ENCODE results near the gene ETS1. TPM values are rescaled to one million over a fixed set of nuclear protein-coding genes. Genes with fewer than 3 reads are reported as not detected.

ETS1 gene
- total and polyA plus RNA-seq, 4 donors: 20.7 to 154 (median 78.7) TPM

DNA sequence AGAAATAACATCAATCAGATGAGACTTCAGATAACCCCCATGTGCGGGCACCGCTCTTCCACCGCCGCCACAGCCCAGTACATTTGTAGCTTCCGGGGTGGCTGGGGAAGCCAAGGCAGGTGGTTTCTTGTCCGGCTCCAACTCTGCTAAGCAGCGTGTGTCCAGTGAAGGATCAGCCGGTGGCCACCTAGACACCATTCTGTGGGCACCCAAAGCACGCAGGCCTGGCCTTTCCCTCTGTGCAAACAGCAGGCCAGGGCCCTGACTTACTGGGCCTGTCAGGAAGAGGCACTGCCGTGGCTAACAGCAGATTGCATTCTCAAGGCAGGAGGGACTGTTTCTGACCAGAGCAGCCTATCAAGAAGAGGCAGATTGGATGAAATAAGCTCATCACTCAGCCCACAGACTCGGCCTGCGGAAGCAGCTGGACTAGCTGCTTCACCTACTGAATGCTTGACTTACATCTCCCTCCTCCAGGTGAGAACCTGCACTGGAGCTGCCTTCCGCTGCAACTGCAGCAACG is 74.8 kb downstream of the ETS1 start:
- H3K36me3 ChIP-seq (ENCODE audit: control insufficient read depth in 4 of 4, insufficient read depth in 4 of 4, low read length in 4 of 4): peaks cover 3 to 9% (median 6%) of the 10 kb centered on the region in 4 donors
- TF ChIP-seq, protein P1, sequence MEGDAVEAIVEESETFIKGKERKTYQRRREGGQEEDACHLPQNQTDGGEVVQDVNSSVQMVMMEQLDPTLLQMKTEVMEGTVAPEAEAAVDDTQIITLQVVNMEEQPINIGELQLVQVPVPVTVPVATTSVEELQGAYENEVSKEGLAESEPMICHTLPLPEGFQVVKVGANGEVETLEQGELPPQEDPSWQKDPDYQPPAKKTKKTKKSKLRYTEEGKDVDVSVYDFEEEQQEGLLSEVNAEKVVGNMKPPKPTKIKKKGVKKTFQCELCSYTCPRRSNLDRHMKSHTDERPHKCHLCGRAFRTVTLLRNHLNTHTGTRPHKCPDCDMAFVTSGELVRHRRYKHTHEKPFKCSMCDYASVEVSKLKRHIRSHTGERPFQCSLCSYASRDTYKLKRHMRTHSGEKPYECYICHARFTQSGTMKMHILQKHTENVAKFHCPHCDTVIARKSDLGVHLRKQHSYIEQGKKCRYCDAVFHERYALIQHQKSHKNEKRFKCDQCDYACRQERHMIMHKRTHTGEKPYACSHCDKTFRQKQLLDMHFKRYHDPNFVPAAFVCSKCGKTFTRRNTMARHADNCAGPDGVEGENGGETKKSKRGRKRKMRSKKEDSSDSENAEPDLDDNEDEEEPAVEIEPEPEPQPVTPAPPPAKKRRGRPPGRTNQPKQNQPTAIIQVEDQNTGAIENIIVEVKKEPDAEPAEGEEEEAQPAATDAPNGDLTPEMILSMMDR (IDR thresholded peaks at IDR 0.05; ENCODE audit: control extremely low read depth, extremely low read depth): no peak
- H3K9ac ChIP-seq (ENCODE audit: insufficient read depth in 1 of 2, low read length in 2 of 2): no peak overlapping the region
- DNase-seq: no peak
- H3K9me3 ChIP-seq (ENCODE audit: control insufficient read depth in 4 of 4, insufficient read depth in 3 of 4, low read length in 3 of 4): no peaks in the 10 kb centered on the region
- no peak for ATAC-seq (ENCODE audit: insufficient read depth, low FRiP score)
- WGBS, 2 donors: 57 to 69% methylated on average over 14 of the region's 14 CpGs
- H3K4me1 ChIP-seq (ENCODE audit: control insufficient read depth in 5 of 5, insufficient read depth in 5 of 5, low read length in 5 of 5): peaks cover 11 to 69% (median 24%) of the 10 kb centered on the region in 5 donors
- no peaks in the 10 kb centered on the region for H3K27me3 ChIP-seq (ENCODE audit: control insufficient read depth in 3 of 3, insufficient read depth in 3 of 3, low read length in 2 of 3)
- no peak overlapping the region for H3K4me3 ChIP-seq
- peak overlapping the region in 1 of 2 donors; percentile 26 for H3K27ac ChIP-seq (ENCODE audit: low read depth in 1 of 2, low read length in 1 of 2)

- no peak overlapping the region for H3K9ac ChIP-seq (ENCODE audit: insufficient read depth in 1 of 2, low read length in 2 of 2)
- H3K4me3 ChIP-seq: no peak overlapping the region
- 53 to 82% methylated on average over 4 of the region's 4 CpGs for WGBS, 2 donors
- no peak overlapping the region for H3K27ac ChIP-seq (ENCODE audit: low read depth in 1 of 2, low read length in 1 of 2)
- H3K4me1 ChIP-seq (ENCODE audit: control insufficient read depth in 5 of 5, insufficient read depth in 5 of 5, low read length in 5 of 5): peaks cover 16 to 62% (median 24%) of the 10 kb centered on the region in 5 donors
- no peaks in the 10 kb centered on the region for H3K9me3 ChIP-seq (ENCODE audit: control insufficient read depth in 4 of 4, insufficient read depth in 3 of 4, low read length in 3 of 4)
- TF ChIP-seq, protein P1 (IDR thresholded peaks at IDR 0.05; ENCODE audit: control extremely low read depth, extremely low read depth): no peak
- DNase-seq (no peak), ATAC-seq (ENCODE audit: insufficient read depth, low FRiP score) (no peak)
- H3K27me3 ChIP-seq (ENCODE audit: control insufficient read depth in 3 of 3, insufficient read depth in 3 of 3, low read length in 2 of 3): no peaks in the 10 kb centered on the region
- H3K36me3 ChIP-seq (ENCODE audit: control insufficient read depth in 4 of 4, insufficient read depth in 4 of 4, low read length in 4 of 4): peaks cover 3 to 9% (median 6%) of the 10 kb centered on the region in 4 donors
Measured at GRCh38 chr11:128511712-128512111, 75.6 kb downstream of the ETS1 start.

- Histone ChIP-seq H3K4me1 (ENCODE audit: control insufficient read depth in 5 of 5, insufficient read depth in 5 of 5, low read length in 5 of 5) (peaks cover 11 to 54% (median 29%) of the 10 kb centered on the region in 5 donors), H3K27me3 (ENCODE audit: control insufficient read depth in 3 of 3, insufficient read depth in 3 of 3, low read length in 2 of 3) (no peaks in the 10 kb centered on the region), H3K9ac (ENCODE audit: insufficient read depth in 1 of 2, low read length in 2 of 2) (no peak overlapping the region), H3K9me3 (ENCODE audit: control insufficient read depth in 4 of 4, insufficient read depth in 3 of 4, low read length in 3 of 4) (no peaks in the 10 kb centered on the region), H3K4me3 (no peak overlapping the region), H3K27ac (ENCODE audit: low read depth in 1 of 2, low read length in 1 of 2) (peak overlapping the region; percentile 38 to 55), H3K36me3 (ENCODE audit: control insufficient read depth in 4 of 4, insufficient read depth in 4 of 4, low read length in 4 of 4) (peaks cover 4 to 13% (median 8%) of the 10 kb centered on the region in 4 donors)
- DNase-seq: no peak
- TF ChIP-seq, protein P1 (IDR thresholded peaks at IDR 0.05; ENCODE audit: control extremely low read depth, extremely low read depth): no peak
- 65 to 80% methylated on average over 2 of the region's 2 CpGs for WGBS, 2 donors
- no peak for ATAC-seq (ENCODE audit: insufficient read depth, low FRiP score)
Measured at GRCh38 chr11:128509621-128510389, 77.6 kb downstream of the ETS1 start.

Measured in lung (tissue), 12 donors.